HFFc6 (cell line): Measurements from ENCODE around the gene SLC6A17. TPM values are rescaled to one million over a fixed set of nuclear protein-coding genes. Genes with fewer than 3 reads are reported as not detected.

Experiments
- DNase-seq: peaks from one replicate; pipeline ENCODE4 v3.0.0-alpha.2; 2018
- H3K27ac Mint-ChIP-seq: 2 replicates; pipeline ENCODE4 v1.8.0; 2020; ENCODE audit warnings: mild to moderate bottlenecking, mixed read lengths
- H3K27me3 Mint-ChIP-seq: 2 replicates; pipeline ENCODE4 v1.8.0; 2021; ENCODE audit warnings: mild to moderate bottlenecking, moderate library complexity, mixed read lengths; ENCODE audit not compliant: insufficient read depth
- H3K36me3 Mint-ChIP-seq: 2 replicates; pipeline ENCODE4 v1.8.0; 2021; ENCODE audit warnings: low read depth, mixed read lengths
- H3K4me1 Mint-ChIP-seq: 2 replicates; pipeline ENCODE4 v1.8.0; 2020; ENCODE audit warnings: low read depth, mixed read lengths
- H3K4me3 Mint-ChIP-seq: 2 replicates; pipeline ENCODE4 v1.8.0; 2020; ENCODE audit warnings: mild to moderate bottlenecking, moderate library complexity, mixed read lengths
- H3K9me3 Mint-ChIP-seq: 2 replicates; pipeline ENCODE4 v1.8.0; 2020; ENCODE audit warnings: mild to moderate bottlenecking, mixed read lengths
- total RNA-seq, 6 experiments: library from RNA; stranded (reverse); fragmentation: NEBNext Ultra II Directional; extraction: Animal tissue kit (Norgen Biotek cat#: 25700); gene quantifications; 2 replicates in 1 of 6; 3 replicates in 5 of 6; pipeline ENCODE4 v1.2.3, GENCODE V29; 2021
- TF ChIP-seq, protein P1 (sequence below): fragments of 200-600 bp; sonication (generic); IDR thresholded peaks from 2 replicates; pipeline ENCODE4 v1.5.0; 2021; ENCODE audit warnings: antibody characterized with exemption, mild to moderate bottlenecking

SLC6A17 gene
- total RNA-seq, 6 experiments from 2014 or later: 1.7 to 5.3 (median 2.0) TPM

GRCh38 chr1:110151175-110151669 lies 928 bp downstream of the SLC6A17 start:
- TF ChIP-seq, protein P1, sequence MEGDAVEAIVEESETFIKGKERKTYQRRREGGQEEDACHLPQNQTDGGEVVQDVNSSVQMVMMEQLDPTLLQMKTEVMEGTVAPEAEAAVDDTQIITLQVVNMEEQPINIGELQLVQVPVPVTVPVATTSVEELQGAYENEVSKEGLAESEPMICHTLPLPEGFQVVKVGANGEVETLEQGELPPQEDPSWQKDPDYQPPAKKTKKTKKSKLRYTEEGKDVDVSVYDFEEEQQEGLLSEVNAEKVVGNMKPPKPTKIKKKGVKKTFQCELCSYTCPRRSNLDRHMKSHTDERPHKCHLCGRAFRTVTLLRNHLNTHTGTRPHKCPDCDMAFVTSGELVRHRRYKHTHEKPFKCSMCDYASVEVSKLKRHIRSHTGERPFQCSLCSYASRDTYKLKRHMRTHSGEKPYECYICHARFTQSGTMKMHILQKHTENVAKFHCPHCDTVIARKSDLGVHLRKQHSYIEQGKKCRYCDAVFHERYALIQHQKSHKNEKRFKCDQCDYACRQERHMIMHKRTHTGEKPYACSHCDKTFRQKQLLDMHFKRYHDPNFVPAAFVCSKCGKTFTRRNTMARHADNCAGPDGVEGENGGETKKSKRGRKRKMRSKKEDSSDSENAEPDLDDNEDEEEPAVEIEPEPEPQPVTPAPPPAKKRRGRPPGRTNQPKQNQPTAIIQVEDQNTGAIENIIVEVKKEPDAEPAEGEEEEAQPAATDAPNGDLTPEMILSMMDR: no peak; the same call in 1 of the 2 replicates
- no peak overlapping the region for H3K27ac Mint-ChIP-seq
- no peaks in the 10 kb centered on the region for H3K36me3 Mint-ChIP-seq
- peaks cover 17% of the 10 kb centered on the region for H3K4me1 Mint-ChIP-seq
- peak overlapping the region; percentile 21; the same call in 1 of the 2 replicates for H3K4me3 Mint-ChIP-seq
- H3K27me3 Mint-ChIP-seq: peaks cover 5% of the 10 kb centered on the region
- no peaks in the 10 kb centered on the region for H3K9me3 Mint-ChIP-seq
- DNase-seq: no peak

DNA sequence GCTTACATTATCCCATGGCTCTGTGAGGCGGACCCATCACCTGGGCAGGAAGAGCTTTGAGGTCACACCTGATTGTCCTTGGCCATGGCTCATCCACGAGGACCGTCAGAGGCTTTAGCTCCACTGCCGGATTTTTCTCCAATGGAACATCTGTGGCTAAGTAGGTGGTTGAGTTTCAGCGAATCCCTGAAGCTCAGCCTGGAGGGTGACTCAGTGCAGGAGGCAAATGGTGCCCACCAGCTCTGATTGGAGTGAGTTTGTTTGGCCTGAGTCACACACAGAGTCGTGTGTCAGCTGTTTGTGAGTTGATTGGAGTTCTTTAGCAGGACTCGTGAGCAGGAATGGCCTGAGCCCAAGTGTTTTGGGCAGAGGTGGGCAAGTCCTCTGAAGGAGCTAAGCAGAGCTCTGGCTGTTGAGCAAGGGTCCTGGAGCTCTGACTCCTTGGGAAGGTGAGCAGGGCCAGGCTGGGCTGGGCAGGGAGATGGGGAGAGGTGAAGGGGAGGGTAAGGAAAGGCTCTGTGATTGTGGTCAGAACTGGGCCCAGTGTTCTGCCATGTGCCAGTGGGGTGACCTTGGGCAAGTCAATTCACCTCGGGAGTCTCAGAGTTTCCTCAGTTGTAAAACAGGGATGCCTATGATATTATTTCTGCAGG lies 2.0 kb downstream of the SLC6A17 start:
- H3K27ac Mint-ChIP-seq: peak overlapping the region; percentile 46; the same call in 1 of the 2 replicates
- no peaks in the 10 kb centered on the region for H3K9me3 Mint-ChIP-seq
- no peaks in the 10 kb centered on the region for H3K36me3 Mint-ChIP-seq
- H3K4me1 Mint-ChIP-seq: peaks cover 17% of the 10 kb centered on the region
- H3K27me3 Mint-ChIP-seq: peaks cover 5% of the 10 kb centered on the region
- TF ChIP-seq, protein P1: no peak
- DNase-seq: peak; percentile 86
- H3K4me3 Mint-ChIP-seq: peak overlapping the region; percentile 21

DNA sequence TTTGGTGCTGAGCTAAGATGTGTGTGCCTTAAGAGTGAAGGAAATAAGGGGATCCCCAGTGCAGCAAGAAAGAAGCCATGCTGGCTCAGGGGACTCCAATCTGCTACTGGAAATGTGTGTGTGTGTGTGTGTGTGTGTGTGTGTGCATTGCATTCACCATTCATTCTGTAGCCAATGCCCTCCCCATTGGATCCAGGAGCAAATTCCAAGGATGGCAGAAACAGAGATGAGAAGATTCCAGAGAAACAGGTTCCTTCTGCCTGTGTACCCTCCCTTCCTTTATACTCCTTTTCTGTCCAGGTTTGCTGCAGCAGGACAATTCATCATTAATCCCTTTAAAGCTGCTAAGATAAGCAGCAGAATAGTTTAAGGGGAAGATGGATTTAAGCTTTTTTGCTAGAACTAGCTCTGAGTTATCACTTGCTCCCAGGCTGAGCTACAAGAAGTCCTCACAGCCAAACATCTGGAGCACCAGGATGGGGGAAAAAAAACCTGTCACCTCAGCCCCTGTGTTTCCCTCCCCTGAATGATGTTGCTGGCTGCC lies 3.2 kb downstream of the SLC6A17 start:
- H3K4me1 Mint-ChIP-seq: peaks cover 17% of the 10 kb centered on the region
- no peaks in the 10 kb centered on the region for H3K36me3 Mint-ChIP-seq
- TF ChIP-seq, protein P1: no peak
- H3K27me3 Mint-ChIP-seq: peaks cover 5% of the 10 kb centered on the region
- no peak for DNase-seq
- no peaks in the 10 kb centered on the region for H3K9me3 Mint-ChIP-seq
- H3K4me3 Mint-ChIP-seq: no peak overlapping the region; the same call in 1 of the 2 replicates
- no peak overlapping the region for H3K27ac Mint-ChIP-seq

DNA sequence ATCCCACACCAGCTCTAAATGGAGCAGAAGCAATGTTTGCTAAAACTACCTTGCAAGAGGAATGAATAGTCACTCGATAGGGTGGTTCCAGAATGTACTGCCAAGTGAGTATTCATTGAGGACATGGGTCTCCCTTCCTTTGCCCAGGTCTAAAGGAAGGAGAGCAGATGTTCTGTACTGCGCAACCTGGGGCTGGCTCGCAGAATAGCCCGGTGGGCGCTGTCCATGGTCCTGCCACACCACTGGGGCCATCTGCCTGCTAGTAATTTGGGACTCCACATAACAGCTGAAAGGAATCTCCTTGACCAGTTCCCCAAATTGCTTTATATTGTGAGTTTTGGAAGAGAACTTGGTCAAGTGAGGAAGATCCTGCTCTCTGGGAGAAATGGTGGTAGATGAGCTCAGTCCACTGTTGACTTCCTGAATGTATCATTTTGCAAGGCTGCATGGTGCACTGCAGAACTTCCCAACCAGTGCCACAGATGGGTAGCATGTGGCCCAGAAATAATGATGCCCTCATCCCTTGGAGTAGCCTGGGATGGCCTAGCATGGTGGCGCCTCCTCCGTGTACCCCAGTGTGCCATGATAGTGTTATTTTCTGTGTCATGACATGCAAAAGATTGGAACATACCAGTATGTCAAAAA lies 5.7 kb downstream of the SLC6A17 start:
- Mint-ChIP-seq H3K27me3 (peaks cover 21% of the 10 kb centered on the region), H3K9me3 (no peaks in the 10 kb centered on the region), H3K27ac (no peak overlapping the region), H3K4me1 (peaks cover 12% of the 10 kb centered on the region), H3K4me3 (no peak overlapping the region), H3K36me3 (0 out of 2 replicates have a peak, but pooled peaks cover 6% of the 10 kb centered on the region)
- TF ChIP-seq, protein P1: no peak
- DNase-seq: peak; percentile 27

GRCh38 chr1:110158261-110158660 lies 8.0 kb downstream of the SLC6A17 start:
- Mint-ChIP-seq H3K4me3 (no peak overlapping the region), H3K27me3 (peaks cover 28% of the 10 kb centered on the region), H3K27ac (no peak overlapping the region), H3K36me3 (0 out of 2 replicates have a peak, but pooled peaks cover 6% of the 10 kb centered on the region), H3K4me1 (no peaks in the 10 kb centered on the region), H3K9me3 (no peaks in the 10 kb centered on the region)
- TF ChIP-seq, protein P1: no peak
- DNase-seq: no peak
